Astrocyte of the cerebellum (primary cell): ENCODE measurements around the gene RAPGEF5.

Source experiments
- DNase-seq: peaks from one replicate; pipeline ENCODE4 v3.0.0-alpha.2; 2011; ENCODE audit warnings: low read depth
- H3K4me3 ChIP-seq: 2 replicates; pipeline ENCODE4 v1.5.1; 2011; ENCODE audit warnings: mild to moderate bottlenecking, low read depth, low read length, moderate library complexity
- in situ Hi-C: cut with HindIII; loops from 2 replicates; pipeline ENCODE4 v1.10.0; 2017; ENCODE audit warnings: low sequenced_read_pairs
- TF ChIP-seq, protein P1 (sequence below): IDR thresholded peaks from 2 replicates; pipeline ENCODE4 v1.5.1; 2012; ENCODE audit warnings: low read length, low read depth, moderate library complexity, mild to moderate bottlenecking; ENCODE audit errors: missing control alignments

The RAPGEF5 gene

DNA sequence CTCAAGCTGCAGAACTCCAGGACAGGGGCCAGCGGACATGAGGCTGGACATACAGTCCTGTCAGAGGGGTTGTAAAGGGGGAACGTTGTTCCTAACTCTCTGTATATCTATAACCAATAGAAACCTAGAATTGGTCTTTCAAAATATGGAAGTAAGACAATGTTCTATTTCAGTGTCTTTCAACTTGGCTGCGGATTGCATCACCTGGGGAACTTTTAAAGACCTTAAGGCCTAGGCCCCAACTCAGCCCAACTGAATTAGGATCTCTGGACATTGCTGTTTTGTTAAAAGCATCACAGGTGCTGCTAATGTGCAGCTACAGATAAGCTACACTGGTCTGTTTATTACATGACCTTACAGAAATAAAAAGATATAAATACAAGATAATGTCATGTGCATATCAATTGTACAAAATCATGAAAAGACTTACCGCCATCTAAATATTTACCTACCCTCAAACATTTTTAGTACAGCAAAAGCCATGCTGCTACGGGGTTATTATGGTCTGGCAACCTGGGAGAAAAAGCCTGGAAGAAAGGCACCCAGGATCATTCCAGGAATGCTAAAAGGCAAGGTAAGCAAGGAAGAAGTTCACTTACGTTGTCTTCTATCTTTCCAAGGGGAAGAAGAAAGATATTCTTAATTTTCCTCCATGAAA is 169.1 kb downstream of the RAPGEF5 start:
- in situ Hi-C loops = no loop called here
- no peak overlapping the region for H3K4me3 ChIP-seq
- TF ChIP-seq, protein P1, sequence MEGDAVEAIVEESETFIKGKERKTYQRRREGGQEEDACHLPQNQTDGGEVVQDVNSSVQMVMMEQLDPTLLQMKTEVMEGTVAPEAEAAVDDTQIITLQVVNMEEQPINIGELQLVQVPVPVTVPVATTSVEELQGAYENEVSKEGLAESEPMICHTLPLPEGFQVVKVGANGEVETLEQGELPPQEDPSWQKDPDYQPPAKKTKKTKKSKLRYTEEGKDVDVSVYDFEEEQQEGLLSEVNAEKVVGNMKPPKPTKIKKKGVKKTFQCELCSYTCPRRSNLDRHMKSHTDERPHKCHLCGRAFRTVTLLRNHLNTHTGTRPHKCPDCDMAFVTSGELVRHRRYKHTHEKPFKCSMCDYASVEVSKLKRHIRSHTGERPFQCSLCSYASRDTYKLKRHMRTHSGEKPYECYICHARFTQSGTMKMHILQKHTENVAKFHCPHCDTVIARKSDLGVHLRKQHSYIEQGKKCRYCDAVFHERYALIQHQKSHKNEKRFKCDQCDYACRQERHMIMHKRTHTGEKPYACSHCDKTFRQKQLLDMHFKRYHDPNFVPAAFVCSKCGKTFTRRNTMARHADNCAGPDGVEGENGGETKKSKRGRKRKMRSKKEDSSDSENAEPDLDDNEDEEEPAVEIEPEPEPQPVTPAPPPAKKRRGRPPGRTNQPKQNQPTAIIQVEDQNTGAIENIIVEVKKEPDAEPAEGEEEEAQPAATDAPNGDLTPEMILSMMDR = no peak
- no peak for DNase-seq

DNA sequence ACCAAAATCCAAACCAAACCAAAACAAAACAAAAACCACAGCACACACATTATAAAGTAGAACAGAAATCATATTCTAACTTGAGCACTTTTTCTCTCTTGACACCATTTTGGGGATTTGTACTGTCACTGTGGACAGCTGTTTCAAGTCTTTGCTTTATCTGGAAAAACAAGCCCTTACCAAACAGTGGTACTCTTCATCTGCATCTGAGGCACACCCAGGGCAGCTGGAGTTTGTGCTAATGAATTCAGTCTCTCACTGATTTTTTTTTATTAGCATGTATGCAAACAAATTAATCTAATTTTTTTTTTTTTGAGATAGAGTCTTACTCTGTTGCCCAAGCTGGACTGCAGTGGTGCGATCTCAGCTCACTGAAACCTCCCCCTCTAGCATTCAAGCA is 171.4 kb downstream of the RAPGEF5 start:
- no peak overlapping the region for H3K4me3 ChIP-seq
- in situ Hi-C loops = no loop called here
- no peak for DNase-seq
- TF ChIP-seq, protein P1 = no peak

DNA sequence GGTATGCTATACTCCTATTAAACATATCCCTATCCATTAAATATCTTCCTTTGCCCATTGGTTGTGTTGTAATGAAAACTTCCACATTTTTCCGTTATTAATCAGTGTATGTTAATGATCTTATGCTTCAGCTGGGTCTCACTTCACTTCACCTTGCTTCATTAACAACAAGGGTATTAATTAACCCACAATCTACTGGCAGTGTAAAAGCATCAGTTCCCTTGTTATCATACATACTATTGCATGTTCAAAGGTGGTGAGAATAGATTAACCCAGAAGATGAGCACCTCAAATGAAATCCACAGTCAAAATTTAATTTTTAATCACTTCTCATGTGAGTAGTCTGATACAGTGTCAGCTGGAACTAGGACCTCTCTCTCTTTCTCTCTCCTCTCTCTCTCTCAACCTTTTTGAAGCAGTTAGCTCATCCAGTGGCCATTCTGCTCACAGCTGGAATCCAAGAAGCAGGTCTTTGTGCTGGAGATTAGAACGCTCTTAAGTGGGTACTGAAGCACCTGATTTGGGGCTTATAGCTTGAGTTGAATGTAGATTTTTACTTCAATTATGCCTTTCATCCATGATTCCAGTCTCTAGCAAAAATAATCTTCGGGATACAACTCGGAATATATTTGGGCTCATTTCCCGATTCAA is 172.3 kb downstream of the RAPGEF5 start:
- in situ Hi-C loops = no loop called here
- TF ChIP-seq, protein P1 = no peak
- H3K4me3 ChIP-seq = no peak overlapping the region
- no peak for DNase-seq

DNA sequence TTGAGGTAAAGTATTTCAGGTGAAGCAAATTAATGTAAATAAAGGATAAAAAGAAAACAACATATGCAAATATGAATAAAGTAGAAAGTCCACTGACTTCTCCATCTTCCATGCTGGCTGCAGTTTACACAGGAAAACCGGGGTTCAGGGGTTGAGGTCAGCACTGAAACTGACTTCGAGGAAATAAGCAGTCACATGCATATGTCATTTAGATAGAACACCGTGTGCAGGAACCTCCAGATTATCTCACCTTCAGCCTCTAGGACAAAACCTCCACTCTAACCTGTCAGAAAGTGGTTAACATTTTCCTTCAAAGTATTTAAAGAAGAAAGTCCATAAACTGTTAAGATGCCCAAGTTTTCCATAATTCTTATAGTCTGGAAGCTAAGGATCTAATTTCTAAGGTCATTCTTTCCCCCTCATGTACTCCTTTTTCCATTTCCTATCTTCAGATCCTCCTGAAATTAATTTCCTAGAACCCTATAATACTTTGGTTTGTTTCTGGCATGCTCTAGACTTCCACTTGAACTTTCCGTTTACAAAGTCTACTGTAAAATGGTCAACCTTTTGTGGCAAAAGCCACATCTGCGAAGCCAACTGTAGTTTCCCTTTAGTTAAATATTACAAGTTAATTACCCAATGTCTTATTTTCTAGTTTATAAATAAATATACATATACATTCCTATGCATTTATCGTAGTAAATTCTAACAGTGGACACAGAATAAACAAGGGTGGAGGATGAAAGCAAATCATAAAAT is 173.3 kb downstream of the RAPGEF5 start:
- in situ Hi-C loops = no loop called here
- H3K4me3 ChIP-seq = no peak overlapping the region
- no peak for DNase-seq
- TF ChIP-seq, protein P1 = no peak

DNA sequence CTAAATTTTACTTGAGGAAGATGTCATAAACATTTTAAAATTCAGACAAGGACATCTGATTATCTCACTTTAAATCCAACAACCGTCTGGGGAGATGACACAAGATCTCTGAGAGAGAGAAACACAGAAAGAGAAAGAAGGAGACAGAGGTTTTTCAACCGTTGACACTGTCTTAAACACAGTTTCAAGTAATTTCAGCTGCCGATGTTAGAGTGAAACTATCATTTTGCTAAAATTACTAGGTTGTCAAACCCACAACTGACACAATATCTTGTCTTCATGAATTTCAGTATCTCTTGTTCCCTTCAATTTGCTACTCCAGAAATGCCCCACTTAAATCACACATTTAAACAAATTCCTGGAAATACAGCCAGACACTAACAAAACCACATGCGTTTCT is 174.8 kb downstream of the RAPGEF5 start:
- DNase-seq = no peak
- TF ChIP-seq, protein P1 = no peak
- H3K4me3 ChIP-seq = no peak overlapping the region
- in situ Hi-C loops = no loop called here

DNA sequence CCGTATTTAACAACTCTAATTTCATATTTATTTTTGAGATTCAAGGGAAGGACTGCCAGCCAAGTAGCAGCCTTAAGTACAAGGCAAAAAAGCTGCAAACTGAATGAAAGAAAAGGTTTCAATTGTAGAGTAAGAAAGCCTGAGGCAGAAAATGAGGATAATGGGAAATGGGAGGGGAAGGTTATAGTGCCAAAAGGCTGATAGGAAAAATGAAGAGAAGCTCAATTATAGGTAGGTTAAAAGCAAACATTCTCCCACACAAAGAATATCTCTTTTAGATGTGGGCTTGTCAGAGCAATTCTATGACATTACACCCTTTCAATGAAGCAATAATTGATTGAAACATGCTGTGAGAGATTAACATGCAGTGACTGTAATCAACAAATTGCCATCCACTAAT is 175.3 kb downstream of the RAPGEF5 start:
- DNase-seq = no peak
- in situ Hi-C loops = no loop called here
- H3K4me3 ChIP-seq = no peak overlapping the region
- TF ChIP-seq, protein P1 = no peak
